Psoas muscle (tissue), 8 donors: ENCODE results near the gene AKR7A2. TPM values are rescaled to one million over a fixed set of nuclear protein-coding genes. Genes with fewer than 3 reads are reported as not detected.
A peak's percentile ranks its signal among the peaks of the same experiment; 100 is the strongest.

Experiments
- ATAC-seq, 4 donors: fragments of 200-7000 bp; cut with Tn5 transposase; one replicate each; pipeline ENCODE4 v1.9.1; 2020; ENCODE audit warnings: moderate library complexity in 3 of 4, mild to moderate bottlenecking in 2 of 4
- DNase-seq, 2 donors: peaks; one replicate each; pipeline ENCODE4 v3.0.0-alpha.2; 2020
- H3K27ac ChIP-seq: fragments of 200-600 bp; one replicate; pipeline ENCODE4 v1.8.0; 2022
- H3K27me3 ChIP-seq, 3 donors: fragments of 200-600 bp in 1 of 3; one replicate each; pipeline versions ENCODE4 v1.6.1 to v1.8.0; 2013 to 2022; ENCODE audit warnings: low read length in 2 of 3, mild to moderate bottlenecking in 2 of 3, moderate library complexity in 1 of 3; ENCODE audit not compliant: insufficient read depth in 3 of 3
- H3K36me3 ChIP-seq, 2 donors: fragments of 200-600 bp in 1 of 2; one replicate each; pipeline versions ENCODE4 v1.6.1 to v1.8.0; 2013 to 2022; ENCODE audit warnings: low read depth in 1 of 2, mild to moderate bottlenecking in 1 of 2, moderate library complexity in 1 of 2; ENCODE audit not compliant: insufficient read depth in 1 of 2
- H3K4me1 ChIP-seq: fragments of 200-600 bp; one replicate; pipeline ENCODE4 v1.8.0; 2022
- H3K4me3 ChIP-seq: fragments of 200-600 bp; one replicate; pipeline ENCODE4 v1.8.0; 2022; ENCODE audit warnings: mild to moderate bottlenecking
- H3K9me3 ChIP-seq: fragments of 200-600 bp; one replicate; pipeline ENCODE4 v1.8.0; 2022
- CTCF ChIP-seq: fragments of 200-600 bp; IDR thresholded peaks from one replicate; pipeline ENCODE4 v1.8.0; 2022; ENCODE audit warnings: antibody characterized with exemption
- WGBS, 3 donors: extraction: QIAGEN DNeasy Blood & Tissue Kit; methylation state at CpG; one replicate each; pipeline versions ENCODE4 v1.1.6 to v1.1.7; 2013; 5-methylcytosine and 5-hydroxymethylcytosine counted together
- intact Hi-C, 2 donors: fragments of 100-400 bp; cut with DNase I; formaldehyde crosslinking; loops; one replicate each; pipeline versions ENCODE4 v1.11.0 to v1.14.2; 2022
- polyA plus RNA-seq, 3 donors: library from polyadenylated mRNA; stranded (reverse); fragments of 200-250 nt; gene quantifications; one replicate each; pipeline ENCODE4 v1.2.3, GENCODE V29; 2013
- total RNA-seq, 4 donors: library from RNA; stranded (reverse); fragmentation: NEBNext Ultra II Directional in 2 of 4; extraction: Animal tissue kit (Norgen Biotek cat#: 25700) in 2 of 4; gene quantifications; one replicate each; pipeline versions ENCODE4 v1.2.1 to v1.2.4, GENCODE V29; 2021 to 2023
- donor health status: healthy with polysubstance abuse.
- donor health status: DM: no; HTN: no; CAD: no; lungs with moderate emphysema.
- donor health status: Bipolar disorder and iron deficiency.
- donor health status: healthy.
- donor health status: DM: yes; HTN: yes; CAD: no.
- donor health status: DM: no; HTN: no; CAD: no.
- donor health status: DM: no; HTN: no; CAD: no.
- donor health status: DM: yes; HTN: yes; CAD: no.

AKR7A2 gene
- total and polyA plus RNA-seq, 7 donors: 24.6 to 52.2 (median 30.3) TPM

GRCh38 chr1:19332832-19333231 is 20.9 kb upstream of the AKR7A2 start:
- intact Hi-C loops: no loop called here
- DNase-seq (no peak), ATAC-seq (no peak)
- no peak overlapping the region for H3K27ac ChIP-seq
- H3K4me3 ChIP-seq: no peak overlapping the region
- H3K4me1 ChIP-seq: no peaks in the 10 kb centered on the region
- TF ChIP-seq CTCF: no peak
- no peaks in the 10 kb centered on the region for H3K27me3 ChIP-seq
- H3K9me3 ChIP-seq: no peaks in the 10 kb centered on the region
- 87 to 95% (median 92%) methylated on average over 12 of the region's 12 CpGs for WGBS, 3 donors
- H3K36me3 ChIP-seq: peaks cover 0 to 46% of the 10 kb centered on the region in 2 donors

- Histone ChIP-seq H3K4me3 (no peak overlapping the region), H3K27ac (no peak overlapping the region), H3K27me3 (no peaks in the 10 kb centered on the region), H3K36me3 (peaks cover 0 to 59% of the 10 kb centered on the region in 2 donors), H3K9me3 (no peaks in the 10 kb centered on the region), H3K4me1 (no peaks in the 10 kb centered on the region)
- intact Hi-C loops: no loop called here
- DNase-seq (no peak), ATAC-seq (peak in 1 of 4 donors; percentile 6)
- WGBS, 3 donors: 86 to 91% (median 88%) methylated on average over 13 of the region's 13 CpGs
- TF ChIP-seq CTCF: no peak
These were observed 19.4 kb upstream of the AKR7A2 start for GRCh38 chr1:19331262-19331878.

GRCh38 chr1:19330449-19331135 is 18.6 kb upstream of the AKR7A2 start:
- Histone ChIP-seq H3K4me1 (no peaks in the 10 kb centered on the region), H3K27ac (no peak overlapping the region), H3K27me3 (no peaks in the 10 kb centered on the region), H3K36me3 (peaks cover 0 to 66% of the 10 kb centered on the region in 2 donors), H3K9me3 (no peaks in the 10 kb centered on the region), H3K4me3 (no peak overlapping the region)
- no peak for ATAC-seq
- intact Hi-C loops: no loop called here
- no peak for DNase-seq
- no peak for TF ChIP-seq CTCF
- WGBS, 3 donors: 81 to 90% (median 85%) methylated on average over 14 of the region's 14 CpGs

GRCh38 chr1:19329611-19330010 is 17.7 kb upstream of the AKR7A2 start:
- WGBS, 3 donors: 93 to 96% (median 95%) methylated on average over 5 of the region's 5 CpGs
- ATAC-seq: no peak
- Histone ChIP-seq H3K4me1 (no peaks in the 10 kb centered on the region), H3K9me3 (no peaks in the 10 kb centered on the region), H3K27ac (no peak overlapping the region), H3K36me3 (peaks cover 0 to 73% of the 10 kb centered on the region in 2 donors), H3K27me3 (no peaks in the 10 kb centered on the region), H3K4me3 (no peak overlapping the region)
- no peak for DNase-seq
- no peak for TF ChIP-seq CTCF
- intact Hi-C loops: no loop called here
